HL-60 (cell line): ENCODE data around the gene PAPPA2.

Experiments used
- DNase-seq, 2 experiments: peaks; one replicate each; pipeline ENCODE4 v3.0.0-alpha.2; 2010 to 2020; ENCODE audit warnings: low read depth in 1 of 2, low spot score in 1 of 2
- H3K27ac ChIP-seq: fragments of 250-450 bp; sonication (Bioruptor Pico); replicated peaks from 2 replicates; pipeline ENCODE4 v1.5.1; 2020; ENCODE audit warnings: mild to moderate bottlenecking, moderate library complexity
- H3K27me3 ChIP-seq: fragments of 250-450 bp; sonication (Bioruptor Pico); 2 replicates; pipeline ENCODE4 v1.5.1; 2021; ENCODE audit warnings: mild to moderate bottlenecking, moderate library complexity; ENCODE audit not compliant: insufficient read depth, poor library complexity, severe bottlenecking
- H3K4me3 ChIP-seq: replicated peaks from 2 replicates; pipeline ENCODE4 v1.5.1; 2011; ENCODE audit warnings: mild to moderate bottlenecking, control low read depth, low read length; ENCODE audit not compliant: insufficient read depth
- GABPA ChIP-seq: IDR thresholded peaks from 2 replicates; pipeline ENCODE4 v1.6.1; 2012; ENCODE audit warnings: low read depth
- POLR2AphosphoS5 ChIP-seq: IDR thresholded peaks from 2 replicates; pipeline ENCODE4 v1.6.1; 2012; ENCODE audit warnings: low read depth
- SPI1 ChIP-seq: IDR thresholded peaks from 2 replicates; pipeline ENCODE4 v1.6.1; 2012; ENCODE audit warnings: low read depth, mild to moderate bottlenecking, borderline replicate concordance
- TF ChIP-seq, protein P1 (sequence below): IDR thresholded peaks from one replicate; pipeline ENCODE4 v1.5.1; 2011; ENCODE audit warnings: low read length, control low read depth, inconsistent platforms; ENCODE audit not compliant: insufficient read depth
- TF ChIP-seq, protein P2 (sequence below): IDR thresholded peaks from 2 replicates; pipeline ENCODE4 v1.6.1; 2012; ENCODE audit warnings: low read depth; ENCODE audit not compliant: insufficient replicate concordance

Gene PAPPA2

DNA sequence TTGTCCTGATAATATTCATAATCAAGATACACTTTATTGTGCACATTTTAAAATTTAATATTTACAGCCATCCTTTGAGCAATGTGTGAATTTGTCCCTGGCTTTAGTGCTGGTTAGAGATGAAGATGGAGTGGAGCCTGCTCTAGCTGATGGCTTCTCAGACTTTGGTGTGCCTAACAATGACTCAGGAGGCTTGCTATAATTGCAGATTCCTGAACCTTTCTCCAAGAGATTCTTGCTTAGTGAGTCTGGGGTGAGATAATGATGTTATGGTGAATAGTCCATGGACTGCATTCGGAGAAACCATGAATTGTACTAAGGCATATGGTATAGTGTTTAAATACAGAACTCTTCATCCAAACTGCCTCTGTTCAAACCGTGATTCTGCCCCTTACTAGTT, 307.1 kb downstream of the PAPPA2 start:
- no peak overlapping the region for H3K4me3 ChIP-seq
- TF ChIP-seq, protein P1, sequence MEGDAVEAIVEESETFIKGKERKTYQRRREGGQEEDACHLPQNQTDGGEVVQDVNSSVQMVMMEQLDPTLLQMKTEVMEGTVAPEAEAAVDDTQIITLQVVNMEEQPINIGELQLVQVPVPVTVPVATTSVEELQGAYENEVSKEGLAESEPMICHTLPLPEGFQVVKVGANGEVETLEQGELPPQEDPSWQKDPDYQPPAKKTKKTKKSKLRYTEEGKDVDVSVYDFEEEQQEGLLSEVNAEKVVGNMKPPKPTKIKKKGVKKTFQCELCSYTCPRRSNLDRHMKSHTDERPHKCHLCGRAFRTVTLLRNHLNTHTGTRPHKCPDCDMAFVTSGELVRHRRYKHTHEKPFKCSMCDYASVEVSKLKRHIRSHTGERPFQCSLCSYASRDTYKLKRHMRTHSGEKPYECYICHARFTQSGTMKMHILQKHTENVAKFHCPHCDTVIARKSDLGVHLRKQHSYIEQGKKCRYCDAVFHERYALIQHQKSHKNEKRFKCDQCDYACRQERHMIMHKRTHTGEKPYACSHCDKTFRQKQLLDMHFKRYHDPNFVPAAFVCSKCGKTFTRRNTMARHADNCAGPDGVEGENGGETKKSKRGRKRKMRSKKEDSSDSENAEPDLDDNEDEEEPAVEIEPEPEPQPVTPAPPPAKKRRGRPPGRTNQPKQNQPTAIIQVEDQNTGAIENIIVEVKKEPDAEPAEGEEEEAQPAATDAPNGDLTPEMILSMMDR: no peak
- TF ChIP-seq, protein P2, sequence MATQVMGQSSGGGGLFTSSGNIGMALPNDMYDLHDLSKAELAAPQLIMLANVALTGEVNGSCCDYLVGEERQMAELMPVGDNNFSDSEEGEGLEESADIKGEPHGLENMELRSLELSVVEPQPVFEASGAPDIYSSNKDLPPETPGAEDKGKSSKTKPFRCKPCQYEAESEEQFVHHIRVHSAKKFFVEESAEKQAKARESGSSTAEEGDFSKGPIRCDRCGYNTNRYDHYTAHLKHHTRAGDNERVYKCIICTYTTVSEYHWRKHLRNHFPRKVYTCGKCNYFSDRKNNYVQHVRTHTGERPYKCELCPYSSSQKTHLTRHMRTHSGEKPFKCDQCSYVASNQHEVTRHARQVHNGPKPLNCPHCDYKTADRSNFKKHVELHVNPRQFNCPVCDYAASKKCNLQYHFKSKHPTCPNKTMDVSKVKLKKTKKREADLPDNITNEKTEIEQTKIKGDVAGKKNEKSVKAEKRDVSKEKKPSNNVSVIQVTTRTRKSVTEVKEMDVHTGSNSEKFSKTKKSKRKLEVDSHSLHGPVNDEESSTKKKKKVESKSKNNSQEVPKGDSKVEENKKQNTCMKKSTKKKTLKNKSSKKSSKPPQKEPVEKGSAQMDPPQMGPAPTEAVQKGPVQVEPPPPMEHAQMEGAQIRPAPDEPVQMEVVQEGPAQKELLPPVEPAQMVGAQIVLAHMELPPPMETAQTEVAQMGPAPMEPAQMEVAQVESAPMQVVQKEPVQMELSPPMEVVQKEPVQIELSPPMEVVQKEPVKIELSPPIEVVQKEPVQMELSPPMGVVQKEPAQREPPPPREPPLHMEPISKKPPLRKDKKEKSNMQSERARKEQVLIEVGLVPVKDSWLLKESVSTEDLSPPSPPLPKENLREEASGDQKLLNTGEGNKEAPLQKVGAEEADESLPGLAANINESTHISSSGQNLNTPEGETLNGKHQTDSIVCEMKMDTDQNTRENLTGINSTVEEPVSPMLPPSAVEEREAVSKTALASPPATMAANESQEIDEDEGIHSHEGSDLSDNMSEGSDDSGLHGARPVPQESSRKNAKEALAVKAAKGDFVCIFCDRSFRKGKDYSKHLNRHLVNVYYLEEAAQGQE: no peak
- no peak for TF ChIP-seq SPI1
- TF ChIP-seq GABPA: no peak
- no peak for TF ChIP-seq POLR2AphosphoS5

DNA sequence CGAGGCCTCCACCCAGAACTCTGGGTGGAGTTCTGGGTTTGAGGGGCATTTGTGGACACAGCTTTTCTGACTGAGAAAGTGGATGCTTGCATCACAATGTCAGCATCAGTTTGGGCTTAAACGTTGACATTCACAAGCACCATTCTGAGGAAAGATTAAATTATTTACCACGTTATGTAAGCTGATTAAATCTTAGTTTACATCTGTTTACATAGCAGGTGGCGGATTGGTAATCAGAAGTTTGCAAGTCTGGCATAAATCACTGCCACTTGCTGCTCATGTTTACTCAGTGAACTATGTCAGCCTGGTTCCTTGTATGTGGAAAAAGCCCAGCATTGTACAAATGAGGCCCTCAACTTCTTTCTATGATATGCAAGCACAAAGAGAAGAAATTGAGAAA, 310.1 kb downstream of the PAPPA2 start:
- no peak overlapping the region for H3K4me3 ChIP-seq
- TF ChIP-seq, protein P1: no peak
- TF ChIP-seq, protein P2: no peak
- TF ChIP-seq GABPA (no peak), POLR2AphosphoS5 (no peak), SPI1 (no peak)
- DNase-seq: no peak
- H3K27ac ChIP-seq: no peak overlapping the region
- peaks cover 2% of the 10 kb centered on the region for H3K27me3 ChIP-seq

More for the DNA sequence above, 307.1 kb downstream of the PAPPA2 start:
- Histone ChIP-seq H3K27ac (no peak overlapping the region), H3K27me3 (no peaks in the 10 kb centered on the region)
- no peak for DNase-seq

DNA sequence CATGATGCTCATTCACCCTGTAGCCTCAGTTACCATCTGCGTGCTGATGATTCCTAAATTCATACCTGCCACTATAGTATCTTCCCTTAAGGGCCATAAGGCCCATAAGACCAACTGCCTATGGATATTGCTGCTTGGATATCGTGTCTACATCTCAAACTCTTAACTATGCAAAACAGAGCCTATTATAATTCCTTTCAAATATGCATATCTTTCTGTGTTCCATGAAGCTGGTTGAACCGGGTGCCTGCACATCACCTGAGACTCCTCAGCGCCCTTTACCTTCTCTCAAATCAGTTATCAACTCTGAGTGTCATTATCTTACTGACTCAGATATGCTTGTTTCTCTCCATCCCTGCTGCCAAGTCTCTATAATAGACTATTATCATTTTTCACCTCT, 311.2 kb downstream of the PAPPA2 start:
- Histone ChIP-seq H3K4me3 (no peak overlapping the region), H3K27me3 (peaks cover 2% of the 10 kb centered on the region), H3K27ac (no peak overlapping the region)
- no peak for TF ChIP-seq SPI1
- no peak for TF ChIP-seq GABPA
- TF ChIP-seq, protein P1: no peak
- TF ChIP-seq, protein P2: no peak
- no peak for TF ChIP-seq POLR2AphosphoS5
- no peak for DNase-seq
